GM08714 (cell line): ENCODE measurements around the gene RNF10.
"Not testable (repeated sequence)": the region's sequence is repeated elsewhere in the genome, so short reads cannot be mapped to it uniquely, and the experiment has no call there.

Source experiments
- H3K4me3 ChIP-seq: fragments of 200-500 bp; sonication (Bioruptor generic); 2 replicates; pipeline ENCODE4 v1.5.1; 2014; ENCODE audit warnings: mild to moderate bottlenecking, low read length, inconsistent platforms
- ZNF274 ChIP-seq: IDR thresholded peaks from 2 replicates; pipeline ENCODE4 v1.6.1; 2012; ENCODE audit warnings: mild to moderate bottlenecking, low read depth, low read length

Gene RNF10

GRCh38 chr12:120500581-120500980 lies 33.6 kb upstream of the RNF10 start:
- H3K4me3 ChIP-seq, result no peak overlapping the region
- TF ChIP-seq ZNF274, result no peak

- TF ChIP-seq ZNF274, result no peak
- no peak overlapping the region for H3K4me3 ChIP-seq
Observed at GRCh38 chr12:120504587-120504986, 29.6 kb upstream of the RNF10 start.

- no peak for TF ChIP-seq ZNF274
- no peak overlapping the region for H3K4me3 ChIP-seq
Observed at GRCh38 chr12:120508537-120508936, 25.6 kb upstream of the RNF10 start.

- no peak overlapping the region for H3K4me3 ChIP-seq
- no peak for TF ChIP-seq ZNF274
Observed at GRCh38 chr12:120514002-120514401, 20.2 kb upstream of the RNF10 start.

GRCh38 chr12:120515496-120515895 lies 18.7 kb upstream of the RNF10 start:
- H3K4me3 ChIP-seq, result no peak overlapping the region
- TF ChIP-seq ZNF274, result no peak

- not testable (repeated sequence) for H3K4me3 ChIP-seq
Observed at GRCh38 chr12:120519324-120519723, 14.8 kb upstream of the RNF10 start.

- no peak overlapping the region for H3K4me3 ChIP-seq
- TF ChIP-seq ZNF274, result no peak
Observed at GRCh38 chr12:120522568-120522967, 11.6 kb upstream of the RNF10 start.

GRCh38 chr12:120528861-120529525 lies 5.2 kb upstream of the RNF10 start, which contains the start of gene COQ5:
TSS of gene COQ5 (minus strand) at chr12:120529158. CDS start at chr12:120529141, 17 bp downstream.
- TF ChIP-seq ZNF274, result no peak
- H3K4me3 ChIP-seq, result peak within 1 kb of the TSS; percentile 91

- TF ChIP-seq ZNF274, result no peak
- H3K4me3 ChIP-seq, result peak overlapping the region; percentile 91
Observed at GRCh38 chr12:120529641-120530417, 4.3 kb upstream of the RNF10 start.

- not testable (repeated sequence) for H3K4me3 ChIP-seq
Observed at GRCh38 chr12:120530418-120530761, 3.8 kb upstream of the RNF10 start.

- no peak overlapping the region for H3K4me3 ChIP-seq
Observed at GRCh38 chr12:120532701-120533238, 1.4 kb upstream of the RNF10 start.

GRCh38 chr12:120534703-120535655 lies 823 bp downstream of the RNF10 start:
- H3K4me3 ChIP-seq, result peak overlapping the region; percentile 88
- TF ChIP-seq ZNF274, result no peak

More at GRCh38 chr12:120532701-120533238, 1.4 kb upstream of the RNF10 start:
- no peak for TF ChIP-seq ZNF274

- no peak for TF ChIP-seq ZNF274
Observed at GRCh38 chr12:120536064-120536791, 2.1 kb downstream of the RNF10 start.

More at GRCh38 chr12:120536064-120536791, 2.1 kb downstream of the RNF10 start:
- peak overlapping the region; percentile 88 for H3K4me3 ChIP-seq
